Measurements from ENCODE around the gene RHOD.

The RHOD gene, protein sequence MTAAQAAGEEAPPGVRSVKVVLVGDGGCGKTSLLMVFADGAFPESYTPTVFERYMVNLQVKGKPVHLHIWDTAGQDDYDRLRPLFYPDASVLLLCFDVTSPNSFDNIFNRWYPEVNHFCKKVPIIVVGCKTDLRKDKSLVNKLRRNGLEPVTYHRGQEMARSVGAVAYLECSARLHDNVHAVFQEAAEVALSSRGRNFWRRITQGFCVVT

DNA sequence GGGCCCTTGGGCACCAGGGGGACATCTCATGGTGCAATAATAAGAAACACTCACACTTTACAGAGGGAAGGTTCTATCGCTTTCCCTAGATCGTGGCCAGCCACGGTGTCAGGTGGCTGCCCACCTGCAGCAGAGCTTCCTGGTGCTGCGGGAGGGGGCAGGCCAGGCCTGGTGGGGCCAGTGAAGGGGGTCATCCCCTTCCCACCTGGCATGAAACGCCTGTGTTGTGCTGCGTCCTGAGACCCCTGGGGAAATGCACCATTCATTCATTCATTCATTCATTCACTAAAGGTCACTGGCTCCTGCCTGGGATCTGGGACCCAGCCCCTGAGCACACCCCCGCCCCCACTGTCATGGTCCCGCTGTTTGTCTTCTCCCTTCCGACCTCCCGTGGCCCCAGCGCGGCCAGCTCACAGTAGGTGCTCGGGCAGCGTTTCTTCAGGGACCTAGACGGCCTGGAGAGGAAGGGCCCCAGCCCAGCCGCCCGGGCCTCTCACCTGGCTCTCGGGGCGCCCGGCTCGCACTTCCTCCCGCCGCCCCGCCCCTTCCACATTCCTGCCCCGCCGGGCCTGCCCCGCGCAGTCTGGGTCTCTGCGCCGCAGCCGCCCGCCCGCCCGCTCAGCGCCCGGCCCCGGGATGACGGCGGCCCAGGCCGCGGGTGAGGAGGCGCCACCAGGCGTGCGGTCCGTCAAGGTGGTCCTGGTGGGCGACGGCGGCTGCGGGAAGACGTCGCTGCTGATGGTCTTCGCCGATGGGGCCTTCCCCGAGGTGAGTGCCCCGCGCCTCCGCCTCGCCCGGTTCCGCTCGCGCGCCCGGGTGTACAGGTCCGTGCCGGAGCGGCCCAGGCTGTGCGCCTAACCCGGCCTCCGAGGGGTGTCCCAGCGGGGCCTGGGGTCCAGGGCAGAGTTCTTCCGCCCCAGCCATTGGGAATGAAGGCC is at the start of gene RHOD:
Gene RHOD (plus strand): TSS at position 581 of the 938 bp plus-strand sequence. CDS start 56 bp downstream, at position 637.
- TF ChIP-seq POLR2A (IDR thresholded peaks at IDR 0.05; ENCODE audit: low read length), result no peak
- no peak for TF ChIP-seq GATA1 (IDR thresholded peaks at IDR 0.05; ENCODE audit: low read depth, low read length)
- no peak for DNase-seq

DNA sequence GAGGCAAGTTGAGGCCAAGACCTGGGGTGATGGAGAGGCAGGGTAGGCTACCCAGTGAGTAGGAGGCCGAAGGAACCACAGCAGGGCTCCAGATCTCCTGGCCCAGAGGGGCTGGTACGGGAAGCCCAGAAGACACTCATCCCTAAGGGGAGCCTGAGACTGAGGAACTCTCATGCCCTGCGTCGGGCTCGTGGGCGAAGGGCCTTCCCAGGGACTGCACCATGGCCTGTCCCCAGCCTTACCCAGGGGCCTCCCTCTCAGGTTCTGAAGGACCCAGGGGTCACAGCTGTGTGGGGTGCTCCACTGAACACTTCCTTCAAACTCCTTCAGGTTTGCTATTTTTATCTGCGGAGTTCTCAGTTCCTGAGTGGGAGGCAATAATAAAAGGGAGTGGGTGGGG is 49.5 kb upstream of the RHOD start:
- TF ChIP-seq GATA1 (IDR thresholded peaks at IDR 0.05; ENCODE audit: low read depth, low read length), result no peak
- no peak for TF ChIP-seq POLR2A (IDR thresholded peaks at IDR 0.05; ENCODE audit: low read length)
- no peak for DNase-seq

- TF ChIP-seq POLR2A (IDR thresholded peaks at IDR 0.05; ENCODE audit: low read length), result no peak
- TF ChIP-seq GATA1 (IDR thresholded peaks at IDR 0.05; ENCODE audit: low read depth, low read length), result no peak
- DNase-seq, result no peak
Observed at GRCh38 chr11:67010296-67010905, 46.2 kb upstream of the RHOD start.

DNA sequence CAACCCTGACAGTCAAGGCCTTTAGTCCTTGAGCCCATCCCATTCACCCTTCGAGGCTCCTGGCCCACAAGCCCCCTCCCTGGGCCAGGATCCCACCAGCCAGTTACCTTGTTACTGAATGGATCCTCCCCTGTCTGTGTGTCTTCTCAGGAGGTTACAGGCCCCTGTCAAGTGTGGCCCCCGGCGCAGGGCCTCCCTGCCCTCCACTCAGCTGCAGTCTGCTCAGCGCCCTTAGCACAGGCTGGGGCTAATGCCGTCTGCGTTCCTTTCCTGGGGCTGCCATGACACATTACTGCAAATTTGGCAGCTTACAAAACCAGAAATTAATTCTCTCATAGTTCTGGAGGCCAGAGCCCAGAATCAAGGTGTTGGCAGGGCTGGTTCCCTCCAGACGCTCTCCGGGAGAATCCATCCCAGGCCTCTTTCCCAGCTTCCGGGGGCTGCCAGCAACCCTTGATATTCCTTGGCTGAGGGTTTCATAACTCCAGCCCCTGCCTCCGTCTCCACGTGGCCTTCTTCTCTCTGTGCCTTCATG is 43.1 kb upstream of the RHOD start:
- no peak for TF ChIP-seq GATA1 (IDR thresholded peaks at IDR 0.05; ENCODE audit: low read depth, low read length)
- TF ChIP-seq POLR2A (IDR thresholded peaks at IDR 0.05; ENCODE audit: low read length), result no peak
- no peak for DNase-seq

DNA sequence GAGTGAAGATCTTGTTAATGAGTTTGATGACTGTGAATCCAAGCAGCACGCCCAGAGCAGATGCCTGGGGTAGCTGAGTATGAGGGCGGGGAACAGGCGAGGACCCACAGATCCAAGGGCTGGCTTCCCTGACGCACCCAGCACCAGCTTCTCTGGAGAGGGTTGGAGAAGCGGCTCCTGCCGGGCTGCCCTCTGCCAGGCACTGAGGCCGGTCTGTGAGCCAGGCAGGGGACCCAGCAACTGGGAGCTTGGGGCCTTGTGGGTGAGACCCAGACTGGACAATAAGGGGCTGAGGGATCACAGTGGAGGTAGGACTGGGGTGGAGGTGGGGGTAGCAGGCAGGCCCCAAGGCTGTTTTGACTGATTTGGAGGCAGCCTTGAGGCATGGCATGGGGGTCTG is 42.3 kb upstream of the RHOD start:
- no peak for DNase-seq
- no peak for TF ChIP-seq POLR2A (IDR thresholded peaks at IDR 0.05; ENCODE audit: low read length)
- TF ChIP-seq GATA1 (IDR thresholded peaks at IDR 0.05; ENCODE audit: low read depth, low read length), result no peak

DNA sequence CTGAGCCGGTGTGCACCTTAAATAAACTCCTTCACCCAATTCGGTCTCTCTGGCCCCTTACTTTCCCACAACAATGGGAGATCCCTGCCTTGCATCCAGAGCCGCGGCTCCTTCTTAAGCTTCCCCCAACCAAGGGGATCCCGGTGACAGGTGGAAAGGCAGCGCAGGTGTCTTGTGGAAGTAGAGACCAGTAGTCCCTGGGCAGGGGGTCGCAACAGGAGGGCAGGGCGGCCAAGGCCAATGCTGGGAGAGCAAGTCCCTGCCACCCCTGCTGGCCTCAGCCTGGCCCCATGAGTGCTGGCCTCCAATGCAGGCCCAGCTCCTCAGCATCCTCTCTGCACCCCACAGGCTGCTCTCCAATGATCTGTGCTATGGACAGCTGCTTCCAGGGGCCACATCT is 41.6 kb upstream of the RHOD start:
- DNase-seq, result no peak
- TF ChIP-seq POLR2A (IDR thresholded peaks at IDR 0.05; ENCODE audit: low read length), result no peak
- no peak for TF ChIP-seq GATA1 (IDR thresholded peaks at IDR 0.05; ENCODE audit: low read depth, low read length)

GRCh38 chr11:67016550-67016949 is 40.1 kb upstream of the RHOD start:
- no peak for TF ChIP-seq POLR2A (IDR thresholded peaks at IDR 0.05; ENCODE audit: low read length)
- TF ChIP-seq GATA1 (IDR thresholded peaks at IDR 0.05; ENCODE audit: low read depth, low read length), result no peak
- no peak for DNase-seq

GRCh38 chr11:67020949-67021348 is 35.7 kb upstream of the RHOD start:
- DNase-seq, result no peak
- no peak for TF ChIP-seq GATA1 (IDR thresholded peaks at IDR 0.05; ENCODE audit: low read depth, low read length)
- TF ChIP-seq POLR2A (IDR thresholded peaks at IDR 0.05; ENCODE audit: low read length), result no peak

DNA sequence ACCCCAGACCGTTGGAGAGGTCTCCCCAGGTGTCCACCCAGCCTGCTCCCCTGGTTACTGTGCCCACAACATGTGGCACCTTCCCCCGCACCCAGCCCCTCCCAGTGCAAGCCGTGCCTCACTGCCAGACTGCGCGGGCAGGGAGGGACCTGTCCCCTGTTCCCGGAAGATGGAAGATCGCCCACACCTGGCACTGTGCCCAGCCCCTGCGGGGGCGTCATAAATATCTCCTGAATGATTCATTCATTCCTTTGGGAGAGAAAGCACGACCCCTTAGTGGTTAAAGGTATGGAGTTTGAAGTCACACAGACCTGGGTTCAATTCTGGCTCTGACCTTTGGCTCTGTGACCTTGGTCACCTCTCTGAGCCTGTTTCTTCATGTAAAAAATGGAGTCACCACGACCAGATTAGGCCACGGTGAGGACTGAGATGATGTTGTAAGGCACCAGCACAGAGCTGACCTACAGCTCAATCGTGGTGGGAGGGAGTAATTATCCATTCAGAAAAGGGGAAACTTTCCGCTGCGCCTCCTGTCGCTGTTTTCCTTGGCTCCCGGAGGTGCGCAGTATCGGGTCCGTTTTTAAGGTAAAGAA is 34.2 kb upstream of the RHOD start:
- TF ChIP-seq GATA1 (IDR thresholded peaks at IDR 0.05; ENCODE audit: low read depth, low read length) (no peak), POLR2A (IDR thresholded peaks at IDR 0.05; ENCODE audit: low read length) (no peak)
- no peak for DNase-seq

GRCh38 chr11:67022961-67023956 is 33.4 kb upstream of the RHOD start, which contains the start of gene SYT12:
SYT12 (plus strand) TSS chr11:67023134; CDS start chr11:67030145, 7,011 bp downstream.
- no peak for DNase-seq
- TF ChIP-seq GATA1 (IDR thresholded peaks at IDR 0.05; ENCODE audit: low read depth, low read length) (no peak), POLR2A (IDR thresholded peaks at IDR 0.05; ENCODE audit: low read length) (no peak)

DNA sequence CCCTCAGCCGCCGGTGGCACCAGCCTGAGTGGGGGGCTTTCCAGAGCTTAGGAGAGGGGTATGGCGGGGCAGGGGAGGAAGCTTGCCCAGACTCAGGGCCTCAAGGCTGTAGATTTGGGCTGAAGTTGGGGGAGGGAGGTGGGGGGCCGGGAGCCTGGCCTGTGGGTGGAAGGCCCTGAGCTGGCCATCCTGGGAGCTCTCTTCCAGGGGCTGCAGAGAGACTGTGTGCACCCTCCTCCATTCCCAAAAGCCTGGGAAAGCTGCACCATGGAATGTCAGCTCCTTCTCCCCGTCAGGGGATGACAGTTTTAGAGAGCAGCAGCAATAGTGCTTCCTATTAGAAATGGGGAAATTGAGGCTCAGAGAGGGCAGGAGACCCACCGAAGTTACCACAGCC is 32.7 kb upstream of the RHOD start:
- no peak for DNase-seq
- TF ChIP-seq POLR2A (IDR thresholded peaks at IDR 0.05; ENCODE audit: low read length) (no peak), GATA1 (IDR thresholded peaks at IDR 0.05; ENCODE audit: low read depth, low read length) (no peak)

DNA sequence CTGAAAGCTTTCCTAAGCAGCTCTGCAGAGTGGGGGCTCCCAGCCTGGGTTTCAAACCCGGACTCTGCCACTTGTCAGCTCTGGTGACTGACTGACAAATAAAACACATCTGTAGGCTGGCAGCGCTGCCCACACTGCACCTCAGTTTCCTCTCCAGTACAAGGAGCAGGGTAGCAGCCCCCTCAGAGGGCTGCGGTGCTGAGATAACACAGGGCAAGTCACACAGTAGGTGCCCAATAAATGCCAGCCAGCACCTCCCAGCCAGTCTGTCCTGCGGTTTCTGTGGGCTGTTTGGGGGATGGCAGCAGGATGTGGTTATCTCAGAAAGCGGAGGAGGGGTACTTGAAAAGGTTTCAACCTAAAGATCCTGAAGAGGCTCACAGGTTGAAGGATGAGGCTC is 32.2 kb upstream of the RHOD start:
- TF ChIP-seq POLR2A (IDR thresholded peaks at IDR 0.05; ENCODE audit: low read length) (no peak), GATA1 (IDR thresholded peaks at IDR 0.05; ENCODE audit: low read depth, low read length) (no peak)
- no peak for DNase-seq
